Heart right ventricle (tissue), 16 donors: ENCODE measurements around the gene SOCS7. TPM values are rescaled to one million over a fixed set of nuclear protein-coding genes. Genes with fewer than 3 reads are reported as not detected.

Source experiments
- ATAC-seq, 8 donors: fragments of 200-7000 bp; cut with Tn5 transposase; one replicate each; pipeline ENCODE4 v1.9.1; 2020; ENCODE audit warnings: mild to moderate bottlenecking in 8 of 8, moderate library complexity in 8 of 8, moderate number of reproducible peaks in 1 of 8
- DNase-seq, 2 donors: peaks; one replicate each; pipeline ENCODE4 v3.0.0-alpha.2; 2020
- H3K27ac ChIP-seq, 10 donors: fragments of 200-600 bp; sonication (generic) in 2 of 10; one replicate each; pipeline versions ENCODE4 v1.5.0 to v1.8.0; 2020 to 2022; ENCODE audit warnings: mild to moderate bottlenecking in 3 of 10
- H3K27me3 ChIP-seq, 7 donors: fragments of 200-600 bp; one replicate each; pipeline ENCODE4 v1.8.0; 2021 to 2022; ENCODE audit warnings: mild to moderate bottlenecking in 2 of 7
- H3K36me3 ChIP-seq, 9 donors: fragments of 200-600 bp; sonication (generic) in 1 of 9; one replicate each; pipeline versions ENCODE4 v1.5.0 to v1.8.0; 2020 to 2022; ENCODE audit warnings: mild to moderate bottlenecking in 2 of 9
- H3K4me1 ChIP-seq, 9 donors: fragments of 200-600 bp; sonication (generic) in 1 of 9; one replicate each; pipeline versions ENCODE4 v1.5.0 to v1.8.0; 2020 to 2022; ENCODE audit warnings: mild to moderate bottlenecking in 4 of 9
- H3K4me3 ChIP-seq, 10 donors: fragments of 200-600 bp; sonication (generic) in 2 of 10; one replicate each; pipeline versions ENCODE4 v1.5.0 to v1.8.0; 2020 to 2022; ENCODE audit warnings: mild to moderate bottlenecking in 7 of 10, moderate library complexity in 2 of 10
- H3K9me3 ChIP-seq, 11 donors: fragments of 200-600 bp in 10 of 11; sonication (generic) in 2 of 11; one replicate each; pipeline versions ENCODE4 v1.5.0 to v1.8.0; 2013 to 2022; ENCODE audit warnings: mild to moderate bottlenecking in 2 of 11, control low read depth in 1 of 11, moderate library complexity in 1 of 11
- CTCF ChIP-seq, 9 donors: fragments of 200-600 bp; sonication (generic) in 2 of 9; IDR thresholded peaks; one replicate each; pipeline versions ENCODE4 v1.5.0 to v1.8.0; 2021 to 2022; ENCODE audit warnings: antibody characterized with exemption in 9 of 9, mild to moderate bottlenecking in 5 of 9, moderate library complexity in 1 of 9
- WGBS, 2 donors: extraction: QIAGEN DNeasy Blood & Tissue Kit; methylation state at CpG; one replicate each; pipeline ENCODE4 v1.1.7; 2013; ENCODE audit warnings: inconsistent platforms in 1 of 2; 5-methylcytosine and 5-hydroxymethylcytosine counted together
- intact Hi-C, 10 donors: fragments of 100-400 bp; cut with DNase I; formaldehyde crosslinking; loops; one replicate each; pipeline versions ENCODE4 v1.11.1 to v1.14.2; 2022
- polyA plus RNA-seq, 2 donors: library from polyadenylated mRNA; stranded (reverse); fragments of 200-250 nt; gene quantifications; one replicate each; pipeline ENCODE4 v1.2.3, GENCODE V29; 2013
- total RNA-seq, 10 donors: library from RNA; stranded (reverse); fragmentation: NEBNext Ultra II Directional in 3 of 10; extraction: Animal tissue kit (Norgen Biotek cat#: 25700) in 3 of 10; gene quantifications; one replicate each; pipeline versions ENCODE4 v1.2.1 to v1.2.4, GENCODE V29; 2021 to 2023
- donor health status: Arrhythmogenic right ventricular cardiomyopathy.
- donor health status: ischemic (EF 13 %, LVEDD 7.1; RV severe dilation, severe dysfunction).
- donor health status: healthy with polysubstance abuse.
- donor health status: DM: no; HTN: yes; CAD: no.
- donor health status: DM: no; HTN: no; CAD: no.
- donor health status: ischemic (EF 25% LVEDD 6.9; RV normal size, moderate dysfunction).
- donor health status: ischemic (EF 25% LVEDD 5.7; RV mildly dilated, moderate dysfunction).
- donor health status: healthy.
- donor health status: DM: yes; HTN: yes; CAD: no.
- donor health status: Ischemic cardiomyopathy.
- donor health status: ischemic (EF 35%, LVEDD 5.7; RV mildly dilated, moderate dysfunction).
- donor health status: nonischemic (EF 11% LVEDD 7.7; RV severe dilation, severe dysfunction).
- donor health status: DM: yes; HTN: yes; CAD: no.
- donor health status: PGD.
- donor health status: ischemic (EF 29% LVEDD 5.4; RV normal size, mild dysfunction).
- donor health status: nonischemic (EF 23%, LVEDD 6.1; RV moderate dilation, normal function).

SOCS7 gene
- total and polyA plus RNA-seq, 12 donors: 2.9 to 23.8 (median 15.1) TPM

- H3K9me3 ChIP-seq: no peaks in the 10 kb centered on the region
- intact Hi-C loops: loop anchor here in 1 of 10 donors (5.0 kb wide), 1 partner anchor 33 kb away; no protein-coding TSS in a partner anchor
- DNase-seq: no peak
- H3K4me3 ChIP-seq: no peak overlapping the region
- WGBS, 2 donors: 52% methylated on average over 15 of the region's 15 CpGs
- no peaks in the 10 kb centered on the region for H3K36me3 ChIP-seq
- ATAC-seq: peak in 1 of 8 donors; percentile 7
- H3K27ac ChIP-seq: peak overlapping the region in 9 of 10 donors; percentile 56 to 91 (median 87)
- H3K27me3 ChIP-seq: peaks cover 0 to 23% (median 0%) of the 10 kb centered on the region in 7 donors
- no peak for TF ChIP-seq CTCF (IDR thresholded peaks at IDR 0.05)
- peaks cover 28 to 75% (median 64%) of the 10 kb centered on the region in 9 donors for H3K4me1 ChIP-seq
Observed at GRCh38 chr17:38449364-38449763, 97.7 kb downstream of the SOCS7 start.

- peak overlapping the region in 3 of 10 donors; percentile 35 to 42 (median 37) for H3K4me3 ChIP-seq
- H3K27me3 ChIP-seq: peaks cover 0 to 27% (median 0%) of the 10 kb centered on the region in 7 donors
- peaks cover 34 to 84% (median 73%) of the 10 kb centered on the region in 9 donors for H3K4me1 ChIP-seq
- no peaks in the 10 kb centered on the region for H3K36me3 ChIP-seq
- no peaks in the 10 kb centered on the region for H3K9me3 ChIP-seq
- no peak for DNase-seq
- intact Hi-C loops: no loop called here
- no peak for TF ChIP-seq CTCF (IDR thresholded peaks at IDR 0.05)
- ATAC-seq: no peak
- H3K27ac ChIP-seq: peak overlapping the region in 9 of 10 donors; percentile 81 to 91 (median 87)
- WGBS, 2 donors: 61 to 65% methylated on average over 6 of the region's 6 CpGs
Observed at GRCh38 chr17:38450557-38451029, 98.9 kb downstream of the SOCS7 start.

- Histone ChIP-seq H3K27ac (peak overlapping the region; percentile 63 to 91 (median 86)), H3K27me3 (peaks cover 0 to 27% (median 0%) of the 10 kb centered on the region in 7 donors), H3K36me3 (no peaks in the 10 kb centered on the region), H3K4me3 (peak overlapping the region in 7 of 10 donors; percentile 17 to 42 (median 35)), H3K4me1 (peaks cover 36 to 91% (median 79%) of the 10 kb centered on the region in 9 donors), H3K9me3 (no peaks in the 10 kb centered on the region)
- intact Hi-C loops: no loop called here
- DNase-seq: peak; percentile 50 to 75
- WGBS, 2 donors: 33 to 34% methylated on average over 10 of the region's 10 CpGs
- peak; percentile 1 to 68 (median 52) for ATAC-seq
- TF ChIP-seq CTCF (IDR thresholded peaks at IDR 0.05): no peak
Observed at GRCh38 chr17:38451030-38451839, 99.6 kb downstream of the SOCS7 start.

- WGBS, 2 donors: 28 to 37% methylated on average over 14 to 18 of the region's 18 CpGs
- Histone ChIP-seq H3K27ac (peak overlapping the region; percentile 63 to 91 (median 86)), H3K4me1 (peaks cover 40 to 94% (median 85%) of the 10 kb centered on the region in 9 donors), H3K27me3 (peaks cover 0 to 27% (median 0%) of the 10 kb centered on the region in 7 donors), H3K9me3 (no peaks in the 10 kb centered on the region), H3K4me3 (peak overlapping the region in 7 of 10 donors; percentile 17 to 42 (median 35)), H3K36me3 (no peaks in the 10 kb centered on the region)
- intact Hi-C loops: no loop called here
- DNase-seq: peak in 1 of 2 donors; percentile 69
- peak in 7 of 8 donors; percentile 2 to 46 (median 17) for ATAC-seq
- TF ChIP-seq CTCF (IDR thresholded peaks at IDR 0.05): no peak
Observed at GRCh38 chr17:38451840-38452529, 100.3 kb downstream of the SOCS7 start.
